Trophoblast cell (in vitro differentiated cells and primary cell): Measurements from ENCODE around the gene KLF16.
A peak's percentile ranks its signal among the peaks of the same experiment; 100 is the strongest.

Source experiments
- DNase-seq, 2 donors: peaks; one replicate each; pipeline ENCODE4 v3.0.0-alpha.2; 2016
- H2AFZ ChIP-seq: 2 replicates; pipeline ENCODE4 v1.6.1; 2013; ENCODE audit warnings: low read length, moderate library complexity, mild to moderate bottlenecking; ENCODE audit not compliant: insufficient read depth, poor library complexity
- H2AK5ac ChIP-seq: 2 replicates; pipeline ENCODE4 v1.6.1; 2013; ENCODE audit warnings: mild to moderate bottlenecking, low read length
- H2BK120ac ChIP-seq: 2 replicates; pipeline ENCODE4 v1.6.1; 2013; ENCODE audit warnings: low read length, mild to moderate bottlenecking, moderate library complexity; ENCODE audit not compliant: insufficient read depth, poor library complexity
- H2BK12ac ChIP-seq: 2 replicates; pipeline ENCODE4 v1.6.1; 2013; ENCODE audit warnings: mild to moderate bottlenecking, low read length, moderate library complexity
- H2BK5ac ChIP-seq: 2 replicates; pipeline ENCODE4 v1.6.1; 2013; ENCODE audit warnings: low read length, low read depth, moderate library complexity, mild to moderate bottlenecking; ENCODE audit not compliant: poor library complexity
- H3K14ac ChIP-seq: 2 replicates; pipeline ENCODE4 v1.6.1; 2013; ENCODE audit warnings: mild to moderate bottlenecking, low read length
- H3K18ac ChIP-seq: 2 replicates; pipeline ENCODE4 v1.6.1; 2013; ENCODE audit warnings: mild to moderate bottlenecking, low read length
- H3K23ac ChIP-seq: 2 replicates; pipeline ENCODE4 v1.6.1; 2013; ENCODE audit warnings: low read length
- H3K27ac ChIP-seq: 2 replicates; pipeline ENCODE4 v1.5.1; 2013; ENCODE audit warnings: low read depth, mild to moderate bottlenecking, inconsistent platforms, low read length, moderate library complexity
- H3K27me3 ChIP-seq: 2 replicates; pipeline ENCODE4 v1.6.1; 2013; ENCODE audit warnings: inconsistent platforms, mild to moderate bottlenecking, low read length, moderate library complexity; ENCODE audit not compliant: insufficient read depth
- H3K36me3 ChIP-seq, 2 experiments: 1 replicate in 1 of 2; 2 replicates in 1 of 2; pipeline ENCODE4 v1.6.1; 2013; ENCODE audit warnings: low read length in 2 of 2, mild to moderate bottlenecking in 2 of 2, moderate library complexity in 1 of 2; ENCODE audit not compliant: insufficient read depth in 2 of 2, control insufficient read depth in 1 of 2
- H3K4ac ChIP-seq: 2 replicates; pipeline ENCODE4 v1.6.1; 2013; ENCODE audit warnings: low read depth, mild to moderate bottlenecking, low read length, moderate library complexity
- H3K4me1 ChIP-seq, 2 experiments: 1 replicate in 1 of 2; 2 replicates in 1 of 2; pipeline ENCODE4 v1.6.1; 2013; ENCODE audit warnings: low read length in 2 of 2, mild to moderate bottlenecking in 2 of 2, moderate library complexity in 1 of 2; ENCODE audit not compliant: insufficient read depth in 2 of 2, control insufficient read depth in 1 of 2
- H3K4me2 ChIP-seq: 2 replicates; pipeline ENCODE4 v1.6.1; 2013; ENCODE audit warnings: inconsistent platforms, mild to moderate bottlenecking, low read length, moderate library complexity
- H3K4me3 ChIP-seq: 2 replicates; pipeline ENCODE4 v1.5.1; 2013; ENCODE audit warnings: mild to moderate bottlenecking, low read depth, low read length, inconsistent platforms
- H3K79me1 ChIP-seq: one replicate; pipeline ENCODE4 v1.6.1; 2013; ENCODE audit warnings: low read length
- H3K79me2 ChIP-seq: 2 replicates; pipeline ENCODE4 v1.6.1; 2013; ENCODE audit warnings: low read length, mild to moderate bottlenecking; ENCODE audit not compliant: control insufficient read depth, insufficient read depth, poor library complexity
- H3K9ac ChIP-seq: 2 replicates; pipeline ENCODE4 v1.6.1; 2013; ENCODE audit warnings: mild to moderate bottlenecking, low read length
- H3K9me3 ChIP-seq: 2 replicates; pipeline ENCODE4 v1.6.1; 2013; ENCODE audit warnings: low read depth, mild to moderate bottlenecking, control low read depth, inconsistent platforms, low read length; ENCODE audit not compliant: insufficient read depth
- H4K12ac ChIP-seq: 2 replicates; pipeline ENCODE4 v1.6.1; 2013; ENCODE audit warnings: low read depth, mild to moderate bottlenecking, low read length, moderate library complexity
- H4K8ac ChIP-seq: 2 replicates; pipeline ENCODE4 v1.6.1; 2013; ENCODE audit warnings: low read depth, mild to moderate bottlenecking, low read length, moderate library complexity
- H4K91ac ChIP-seq: one replicate; pipeline ENCODE4 v1.6.1; 2013; ENCODE audit warnings: low read depth, mild to moderate bottlenecking, low read length, moderate library complexity
- WGBS: extraction: QIAGEN DNeasy Blood & Tissue Kit; methylation state at CpG from one replicate; pipeline ENCODE4 v1.1.7; 2013; ENCODE audit warnings: missing lambda C conversion rate; ENCODE audit not compliant: insufficient read length, insufficient coverage; ENCODE audit errors: extremely low coverage; 5-methylcytosine and 5-hydroxymethylcytosine counted together

KLF16 gene

GRCh38 chr19:1910177-1910576 lies 46.8 kb upstream of the KLF16 start:
- Histone ChIP-seq H4K12ac (no peak overlapping the region), H2AFZ (no peak overlapping the region), H3K23ac (no peak overlapping the region), H3K27me3 (no peaks in the 10 kb centered on the region), H3K9me3 (no peaks in the 10 kb centered on the region), H2BK120ac (no peak overlapping the region), H3K4ac (peak overlapping the region; percentile 92), H3K4me1 (peaks cover 19 to 32% of the 10 kb centered on the region in 2 experiments), H3K79me2 (peaks cover 36% of the 10 kb centered on the region), H2AK5ac (no peak overlapping the region), H3K9ac (no peak overlapping the region), H3K4me2 (no peak overlapping the region), H2BK12ac (no peak overlapping the region), H3K18ac (no peak overlapping the region), H4K91ac (no peak overlapping the region), H3K27ac (no peak overlapping the region), H3K36me3 (peaks cover 44 to 56% of the 10 kb centered on the region in 2 experiments), H4K8ac (no peak overlapping the region), H3K14ac (no peak overlapping the region), H3K4me3 (no peak overlapping the region), H2BK5ac (no peak overlapping the region), H3K79me1 (peaks cover 10% of the 10 kb centered on the region)
- no peak for DNase-seq
- WGBS = no CpG with 5 or more reads among the region's 10 CpGs

- no peak for DNase-seq
- H3K9ac ChIP-seq = no peak overlapping the region
- H4K8ac ChIP-seq = no peak overlapping the region
These were observed 46.3 kb upstream of the KLF16 start for GRCh38 chr19:1909761-1910080.

GRCh38 chr19:1908364-1908678 lies 44.9 kb upstream of the KLF16 start:
- H2AFZ ChIP-seq = no peak overlapping the region
- WGBS = no CpG with 5 or more reads among the region's 13 CpGs
- no peak overlapping the region for H2AK5ac ChIP-seq
- DNase-seq = no peak
- no peak overlapping the region for H4K91ac ChIP-seq
- peaks cover 34% of the 10 kb centered on the region for H3K79me2 ChIP-seq
- H3K9ac ChIP-seq = no peak overlapping the region
- no peak overlapping the region for H2BK12ac ChIP-seq
- H2BK120ac ChIP-seq = no peak overlapping the region
- H3K79me1 ChIP-seq = peaks cover 21% of the 10 kb centered on the region
- H3K36me3 ChIP-seq = peaks cover 26 to 37% of the 10 kb centered on the region in 2 experiments
- no peak overlapping the region for H3K23ac ChIP-seq
- H4K8ac ChIP-seq = no peak overlapping the region
- H4K12ac ChIP-seq = no peak overlapping the region
- no peak overlapping the region for H3K27ac ChIP-seq
- H3K4me2 ChIP-seq = no peak overlapping the region
- peak overlapping the region; percentile 95 for H3K4ac ChIP-seq
- H3K18ac ChIP-seq = no peak overlapping the region
- no peaks in the 10 kb centered on the region for H3K9me3 ChIP-seq
- no peak overlapping the region for H3K4me3 ChIP-seq
- peaks cover 29 to 36% of the 10 kb centered on the region in 2 experiments for H3K4me1 ChIP-seq
- no peaks in the 10 kb centered on the region for H3K27me3 ChIP-seq
- H3K14ac ChIP-seq = peak overlapping the region; percentile 5
- no peak overlapping the region for H2BK5ac ChIP-seq

More at GRCh38 chr19:1909761-1910080, 46.3 kb upstream of the KLF16 start:
- Histone ChIP-seq H3K27me3 (no peaks in the 10 kb centered on the region), H3K18ac (no peak overlapping the region), H2BK5ac (no peak overlapping the region), H3K79me1 (peaks cover 13% of the 10 kb centered on the region), H3K79me2 (peaks cover 34% of the 10 kb centered on the region), H3K4me3 (no peak overlapping the region), H4K12ac (no peak overlapping the region), H2BK120ac (no peak overlapping the region), H2BK12ac (no peak overlapping the region), H3K36me3 (peaks cover 39 to 51% of the 10 kb centered on the region in 2 experiments), H3K9me3 (no peaks in the 10 kb centered on the region), H3K27ac (no peak overlapping the region), H4K91ac (no peak overlapping the region), H3K23ac (no peak overlapping the region), H3K4me1 (peaks cover 21 to 32% of the 10 kb centered on the region in 2 experiments), H3K14ac (no peak overlapping the region), H2AFZ (no peak overlapping the region), H3K4ac (peak overlapping the region; percentile 92), H2AK5ac (no peak overlapping the region), H3K4me2 (no peak overlapping the region)
- no CpG with 5 or more reads among the region's 10 CpGs for WGBS

GRCh38 chr19:1907563-1908363 lies 44.4 kb upstream of the KLF16 start:
- Histone ChIP-seq H3K36me3 (peaks cover 21 to 32% of the 10 kb centered on the region in 2 experiments), H3K4me2 (peak overlapping the region; percentile 20), H3K4me3 (peak overlapping the region; percentile 16), H3K27me3 (no peaks in the 10 kb centered on the region), H2BK12ac (no peak overlapping the region), H3K9me3 (no peaks in the 10 kb centered on the region), H2BK120ac (no peak overlapping the region), H4K12ac (peak overlapping the region; percentile 32), H3K79me1 (peaks cover 21% of the 10 kb centered on the region), H3K18ac (peak overlapping the region; percentile 20), H3K4ac (peak overlapping the region; percentile 95), H2AK5ac (no peak overlapping the region), H4K8ac (no peak overlapping the region), H2BK5ac (no peak overlapping the region), H3K23ac (no peak overlapping the region), H2AFZ (no peak overlapping the region), H3K9ac (no peak overlapping the region), H3K79me2 (peaks cover 34% of the 10 kb centered on the region), H3K14ac (peak overlapping the region; percentile 5), H3K4me1 (peaks cover 31 to 40% of the 10 kb centered on the region in 2 experiments), H3K27ac (peak overlapping the region; percentile 51), H4K91ac (no peak overlapping the region)
- no CpG with 5 or more reads among the region's 43 CpGs for WGBS
- peak; percentile 92 to 93 for DNase-seq
